NCI-H2196 (cell line): Measurements from ENCODE around the gene IL22.
"Not testable (repeated sequence)": the region's sequence is repeated elsewhere in the genome, so short reads cannot be mapped to it uniquely, and the experiment has no call there.

Experiments used
- DNase-seq: peaks from one replicate; lab custom pipeline; 2025; ENCODE audit not compliant: unreplicated experiment; lab: John Stamatoyannopoulos, UW

IL22 gene

DNA sequence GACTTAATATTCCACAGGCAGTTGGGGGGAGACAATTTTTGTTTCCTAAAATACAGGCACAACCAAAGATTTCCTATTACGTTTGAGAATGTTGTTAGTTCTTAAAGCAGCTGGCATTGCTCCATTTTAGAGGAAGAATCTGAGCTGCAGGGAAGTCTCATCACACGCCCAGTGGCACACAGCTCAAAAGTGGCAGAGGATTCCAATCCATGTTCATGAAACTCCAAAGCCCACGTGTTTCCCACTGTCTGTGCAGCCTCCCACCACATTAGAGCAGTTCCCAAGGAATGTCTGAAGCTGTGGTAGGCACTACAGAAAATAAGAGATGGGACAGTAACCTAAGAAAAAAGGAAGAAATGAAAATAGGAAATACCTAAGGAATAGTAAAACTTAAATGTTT, 21.7 kb downstream of the IL22 start:
- DNase-seq = no peak

DNA sequence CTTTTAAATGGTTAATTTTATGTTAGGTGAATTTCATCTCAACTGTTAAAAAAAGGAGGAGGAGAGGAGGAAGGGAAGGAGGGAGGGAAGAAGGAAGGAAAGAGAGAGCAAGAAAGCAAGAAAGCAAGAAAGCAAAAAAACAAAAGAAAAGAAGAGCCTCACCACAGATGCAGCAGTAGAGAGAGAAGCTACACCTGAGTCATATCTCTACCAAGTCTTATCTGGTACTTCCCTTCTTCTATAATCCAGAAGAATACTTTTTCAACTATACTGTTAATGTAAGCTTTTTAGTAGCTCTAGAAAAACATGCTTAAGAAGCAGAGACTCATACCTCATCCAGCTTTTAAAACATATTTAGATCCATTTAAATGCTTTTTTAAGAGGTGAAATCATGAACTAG, 22.2 kb downstream of the IL22 start:
- no peak for DNase-seq

- no peak for DNase-seq
Measured at GRCh38 chr12:68229956-68230355, 23.4 kb downstream of the IL22 start.

- DNase-seq = no peak
Measured at GRCh38 chr12:68227356-68227755, 26.0 kb downstream of the IL22 start.

DNA sequence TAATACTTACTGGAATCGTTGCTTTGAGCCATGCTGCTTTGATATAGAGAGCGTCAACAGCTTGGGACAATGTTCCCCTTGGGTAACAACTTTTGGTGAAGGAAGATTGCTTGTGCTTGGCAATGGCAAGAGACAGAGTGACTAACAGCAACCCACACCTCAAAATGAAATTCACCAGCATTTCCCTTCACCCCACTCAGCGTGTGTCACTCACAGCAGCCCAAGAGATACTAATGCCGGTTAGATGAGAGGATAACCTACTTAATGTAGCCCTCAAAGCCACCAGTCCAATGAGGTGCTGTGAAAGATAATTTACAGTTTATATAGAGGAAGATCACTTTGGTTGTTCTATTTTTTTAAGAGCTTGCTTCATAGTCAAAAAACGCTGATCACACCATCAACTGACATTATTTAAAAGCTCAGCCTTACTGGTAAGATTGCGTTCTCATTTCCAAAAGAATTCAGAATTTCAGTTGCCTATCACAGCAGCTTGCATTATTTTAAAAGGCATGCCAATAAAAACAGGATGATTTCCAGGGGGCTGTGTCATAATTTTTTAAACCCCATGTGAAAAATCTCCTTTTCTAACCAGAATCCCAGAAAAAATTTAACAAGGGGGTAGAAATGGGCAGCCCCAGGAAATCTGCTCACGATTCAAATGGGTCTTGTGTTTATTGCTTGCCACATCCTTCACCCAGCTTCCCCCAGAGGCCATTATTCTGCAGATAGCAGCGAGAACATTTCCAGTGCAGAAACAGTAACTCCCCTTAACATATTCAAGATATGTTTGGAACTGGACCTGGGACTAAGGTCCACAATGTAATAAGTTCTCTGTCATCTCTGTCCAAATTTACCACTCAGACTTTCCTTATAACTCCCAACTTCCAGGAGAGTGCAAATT, 27.6 kb downstream of the IL22 start, which contains the start of gene IL26:
Gene IL26 (minus strand): TSS at position 235 of the 901 bp plus-strand sequence. CDS start 54 bp downstream, at position 181.
- DNase-seq = no peak

- no peak for DNase-seq
Measured at GRCh38 chr12:68224613-68225285, 28.7 kb downstream of the IL22 start.

GRCh38 chr12:68223067-68223747, 30.2 kb downstream of the IL22 start:
- peak; percentile 74 for DNase-seq

GRCh38 chr12:68222326-68222725, 31.1 kb downstream of the IL22 start:
- DNase-seq = peak; percentile 28

GRCh38 chr12:68221497-68221896, 31.9 kb downstream of the IL22 start:
- DNase-seq = no peak

GRCh38 chr12:68210875-68211274, 42.5 kb downstream of the IL22 start:
- DNase-seq = no peak

- not testable (repeated sequence) for DNase-seq
Measured at GRCh38 chr12:68209048-68209728, 44.2 kb downstream of the IL22 start.

DNA sequence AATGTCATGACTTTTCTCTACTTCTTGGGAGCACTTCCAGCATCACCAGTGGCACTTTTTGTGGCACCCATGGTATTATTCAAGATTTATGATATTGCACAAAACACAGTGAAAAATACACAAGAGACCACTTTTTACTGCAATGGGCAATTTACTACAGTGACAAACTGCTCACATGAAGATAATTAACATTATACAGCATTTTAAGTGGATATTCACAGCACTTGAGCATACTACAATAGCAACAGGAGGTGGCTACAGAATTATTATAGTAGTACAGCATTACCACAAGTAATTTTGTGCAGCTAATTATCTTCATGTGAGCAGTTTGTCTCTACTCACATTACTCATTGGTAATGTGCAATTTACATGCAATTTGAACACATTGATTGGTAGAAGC, 46.1 kb downstream of the IL22 start:
- DNase-seq = no peak

DNA sequence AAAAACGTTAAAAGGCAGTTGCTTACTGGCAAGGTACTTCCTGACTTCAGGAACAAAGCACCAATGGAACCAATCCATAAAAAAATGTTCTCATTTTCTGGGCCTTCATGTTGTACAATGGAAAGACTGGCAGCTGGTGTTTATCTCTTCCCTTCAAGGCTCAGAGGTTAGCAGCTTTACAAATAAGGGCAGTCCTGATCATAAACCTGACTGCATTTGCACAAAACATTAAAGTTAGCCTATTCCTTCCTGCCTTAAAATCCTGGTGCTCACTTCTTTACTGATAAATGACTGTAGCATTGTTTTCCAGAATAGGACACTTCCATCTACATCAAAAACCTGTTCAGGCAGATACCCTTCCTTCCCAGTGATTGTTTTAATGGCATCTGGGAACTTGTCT, 47.0 kb downstream of the IL22 start:
- DNase-seq = no peak

DNA sequence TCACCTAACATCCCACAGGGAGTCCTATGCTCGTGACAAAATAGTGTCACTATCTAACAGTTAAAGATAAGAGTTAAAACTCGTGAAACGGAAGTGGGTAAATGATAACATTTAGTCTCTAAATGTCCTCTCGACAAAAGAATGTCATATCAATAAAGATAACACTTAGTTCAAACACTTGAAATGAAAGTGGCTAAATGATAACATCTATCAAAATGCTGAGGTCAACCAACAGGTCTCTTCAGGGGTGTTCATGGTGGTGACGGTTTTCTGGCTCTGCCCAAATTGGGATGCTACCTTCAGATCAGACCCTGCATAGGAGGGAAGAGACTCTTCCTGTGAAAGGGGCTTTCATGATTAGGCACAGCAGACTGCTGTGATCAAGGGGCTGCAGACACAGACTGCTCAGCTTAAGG, 49.9 kb downstream of the IL22 start:
- no peak for DNase-seq

DNA sequence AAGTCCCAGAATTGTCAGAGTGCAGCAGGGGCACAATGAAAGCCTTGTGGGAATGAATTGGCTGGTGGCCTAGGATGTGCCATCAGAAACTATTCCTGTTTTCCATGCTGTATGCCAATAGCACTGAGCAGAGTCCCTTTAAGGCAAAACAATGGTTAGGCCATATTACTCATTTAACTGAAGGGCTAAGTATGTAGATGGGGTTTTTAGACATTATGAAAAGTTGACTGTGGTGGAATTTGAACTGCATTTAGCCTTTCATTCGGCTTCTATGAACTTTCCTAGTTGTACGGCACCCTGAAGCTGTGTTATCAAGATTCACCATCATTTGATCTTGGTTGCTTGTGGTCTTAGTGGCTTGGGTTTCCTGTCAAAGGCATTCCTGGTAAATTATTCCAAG, 52.5 kb downstream of the IL22 start:
- no peak for DNase-seq

DNA sequence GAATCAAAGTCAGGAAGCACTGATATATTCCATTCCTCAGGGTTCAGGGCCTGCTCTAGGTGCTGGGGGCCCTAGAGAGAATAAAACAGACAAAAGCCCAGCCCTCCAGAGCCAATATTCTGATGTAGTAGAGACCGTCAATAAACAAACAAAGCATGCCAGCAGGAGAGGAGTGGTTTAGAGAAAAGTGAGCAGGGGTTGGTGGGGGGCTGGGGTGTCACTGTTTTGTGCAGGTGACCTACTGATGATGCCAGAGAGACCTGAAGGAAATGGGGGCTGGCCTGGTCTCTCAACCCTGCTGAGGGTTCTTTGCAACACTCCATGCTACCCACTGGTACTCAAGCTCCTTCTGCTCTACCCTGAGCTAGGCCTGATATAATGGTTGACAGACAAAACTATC, 54.3 kb downstream of the IL22 start:
- no peak for DNase-seq

- no peak for DNase-seq
Measured at GRCh38 chr12:68198507-68199086, 54.8 kb downstream of the IL22 start.
